GM19035 (cell line): ENCODE data around the gene OR9A4.

ENCODE experiments used
- ATAC-seq: cut with Tn5 transposase; IDR thresholded peaks from one replicate; pipeline ENCODE4 v1.9.1; 2021; ENCODE audit not compliant: unreplicated experiment

Gene OR9A4

GRCh38 chr7:141946796-141947195 lies 30.6 kb downstream of the OR9A4 start, which contains the start of gene CLEC5A:
Gene CLEC5A, minus strand, starts transcription at chr7:141946974. Its CDS starts 682 bp downstream, at chr7:141946292.
- ATAC-seq, result no peak

GRCh38 chr7:141949021-141949420 lies 32.8 kb downstream of the OR9A4 start:
- ATAC-seq, result no peak

GRCh38 chr7:141949451-141949850 lies 33.3 kb downstream of the OR9A4 start:
- ATAC-seq, result no peak

- no peak for ATAC-seq
These were observed 33.7 kb downstream of the OR9A4 start for GRCh38 chr7:141949911-141950310.

GRCh38 chr7:141950806-141951205 lies 34.6 kb downstream of the OR9A4 start:
- no peak for ATAC-seq

GRCh38 chr7:141952461-141952860 lies 36.3 kb downstream of the OR9A4 start:
- no peak for ATAC-seq

GRCh38 chr7:141954334-141954733 lies 38.1 kb downstream of the OR9A4 start:
- no peak for ATAC-seq

- no peak for ATAC-seq
These were observed 39.9 kb downstream of the OR9A4 start for GRCh38 chr7:141956084-141956483.

GRCh38 chr7:141960687-141961422 lies 44.7 kb downstream of the OR9A4 start:
- ATAC-seq, result peak; percentile 80
